Superior temporal gyrus (tissue), 1 donor: ENCODE data around the gene TIAM2.
"Not testable (repeated sequence)": the region's sequence is repeated elsewhere in the genome, so short reads cannot be mapped to it uniquely, and the experiment has no call there.

Experiments
- DNase-seq: peaks from one replicate; pipeline ENCODE4 v3.0.0-alpha.2; 2016; ENCODE audit errors: extremely low spot score

The TIAM2 gene

DNA sequence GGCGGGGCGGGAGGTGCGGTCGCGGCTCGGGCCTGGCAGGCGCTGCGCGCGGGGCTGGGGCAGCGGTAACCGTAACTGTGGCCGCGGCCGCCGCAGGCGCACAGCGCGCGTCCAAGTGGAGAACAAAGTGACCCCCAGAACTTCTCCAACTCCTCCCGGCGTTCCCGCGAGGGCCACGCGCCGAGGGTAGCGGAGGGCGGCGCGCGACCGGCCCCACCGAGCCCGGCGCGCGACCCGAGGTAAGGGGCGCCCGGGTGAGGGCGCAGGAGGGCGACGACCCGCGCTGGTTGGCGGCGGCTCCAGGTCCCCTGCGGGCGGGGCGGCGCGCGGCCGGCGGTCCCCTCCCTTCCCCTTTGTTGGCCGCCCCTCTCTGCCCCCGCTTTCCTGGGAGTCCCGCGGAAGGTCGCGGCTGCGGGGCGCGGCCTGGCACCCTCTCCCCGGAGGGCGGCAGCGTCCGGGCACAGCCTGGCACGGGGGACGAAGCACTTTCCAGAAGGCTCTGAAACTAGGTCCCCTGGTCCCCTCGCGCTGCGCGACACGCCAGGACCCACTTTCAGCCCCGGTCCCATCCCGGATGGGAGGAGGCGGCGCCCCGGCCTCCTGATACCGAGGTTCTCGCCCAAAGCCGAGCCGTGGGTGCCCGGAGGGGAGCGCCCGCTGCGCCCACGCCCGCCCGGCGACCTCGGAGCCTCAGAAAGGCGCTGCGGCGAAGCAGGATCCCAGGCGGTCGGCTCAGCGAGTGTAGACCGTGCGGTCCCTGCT is at the start of gene TIAM2:
Gene TIAM2, plus strand, starts transcription at position 62 of the 762 bp plus-strand sequence. CDS start 133,909 bp downstream, outside the sequence.
- no peak for DNase-seq

DNA sequence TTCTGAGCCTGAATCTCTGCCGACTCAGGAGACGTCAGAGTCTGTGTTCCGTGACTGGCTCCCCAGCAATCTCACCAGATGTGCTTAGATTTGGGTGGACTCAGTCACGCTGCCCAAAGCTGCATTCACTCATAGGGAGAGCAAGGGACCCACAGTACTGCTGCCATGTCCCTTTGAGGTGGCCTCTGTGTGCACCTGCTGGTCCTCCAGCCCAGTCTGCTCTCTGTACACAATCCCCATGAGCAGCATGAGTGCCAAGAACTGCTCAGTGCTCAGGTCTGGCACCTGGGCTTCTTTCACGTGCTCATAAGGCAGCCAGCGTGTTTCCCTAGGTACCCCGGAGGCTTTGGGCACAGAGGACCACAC is 44.2 kb upstream of the TIAM2 start:
- DNase-seq: no peak

DNA sequence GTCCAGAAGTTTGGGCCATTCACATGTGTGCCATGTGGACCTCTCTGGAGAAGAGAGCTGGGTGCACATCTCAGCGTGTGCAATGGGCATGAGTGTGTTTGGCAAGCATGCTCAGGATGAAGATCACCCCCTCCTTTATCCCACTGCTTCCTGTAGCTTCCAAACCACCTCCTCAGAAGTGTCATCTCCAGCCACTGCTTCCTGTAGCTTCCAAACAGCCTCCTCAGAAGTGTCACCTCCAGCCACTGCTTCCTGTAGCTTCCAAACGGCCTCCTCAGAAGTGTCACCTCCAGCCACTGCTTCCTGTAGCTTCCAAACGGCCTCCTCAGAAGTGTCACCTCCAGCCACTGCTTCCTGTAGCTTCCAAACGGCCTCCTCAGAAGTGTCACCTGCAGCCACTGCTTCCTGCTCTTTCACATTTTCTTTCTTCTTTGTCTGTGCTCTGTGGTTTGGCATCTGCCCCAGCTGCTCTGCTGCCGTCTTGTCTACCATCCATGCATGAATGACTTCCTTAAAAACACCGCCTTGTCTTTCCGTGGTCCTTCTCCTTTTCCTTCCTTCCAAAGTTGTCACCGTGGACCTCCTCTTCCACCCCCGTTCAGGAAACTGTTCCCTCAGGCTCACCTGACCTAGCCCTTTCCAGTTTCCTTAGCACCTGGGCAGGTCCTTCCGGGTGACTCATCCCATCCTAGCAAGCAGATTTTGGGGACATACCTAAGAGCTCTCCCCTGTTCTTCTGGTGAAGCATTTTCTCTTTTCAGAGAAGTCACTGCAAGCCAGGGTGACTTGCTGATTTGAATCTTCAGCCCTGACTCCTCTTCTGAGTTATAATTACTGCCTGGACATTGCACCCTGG is 43.5 kb upstream of the TIAM2 start:
- no peak for DNase-seq

GRCh38 chr6:154953644-154954043 is 41.5 kb upstream of the TIAM2 start:
- no peak for DNase-seq

DNA sequence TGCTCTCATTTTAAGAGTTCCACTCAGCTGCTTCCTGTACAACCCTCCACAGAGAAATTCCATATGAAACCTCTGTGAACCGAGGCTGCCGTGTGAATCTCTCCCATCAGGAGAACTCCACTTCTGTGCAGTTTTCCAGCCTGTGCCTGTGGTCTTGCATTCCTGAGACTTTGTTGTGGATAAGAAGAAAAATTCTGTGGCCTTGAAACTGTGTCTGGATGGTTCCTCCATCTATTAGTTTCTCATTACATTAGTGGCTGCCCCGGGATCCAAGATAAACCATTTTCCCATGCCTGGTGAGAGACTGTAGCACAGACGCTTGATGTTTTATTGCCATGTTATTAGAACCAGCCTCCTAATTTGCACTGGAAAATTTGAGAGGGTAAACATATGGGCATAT is 40.8 kb upstream of the TIAM2 start:
- no peak for DNase-seq

GRCh38 chr6:154956771-154957522 is 38.2 kb upstream of the TIAM2 start:
- DNase-seq: no peak

- no peak for DNase-seq
These were observed 36.6 kb upstream of the TIAM2 start for GRCh38 chr6:154958469-154958868.

GRCh38 chr6:154960299-154960843 is 34.7 kb upstream of the TIAM2 start:
- no peak for DNase-seq

DNA sequence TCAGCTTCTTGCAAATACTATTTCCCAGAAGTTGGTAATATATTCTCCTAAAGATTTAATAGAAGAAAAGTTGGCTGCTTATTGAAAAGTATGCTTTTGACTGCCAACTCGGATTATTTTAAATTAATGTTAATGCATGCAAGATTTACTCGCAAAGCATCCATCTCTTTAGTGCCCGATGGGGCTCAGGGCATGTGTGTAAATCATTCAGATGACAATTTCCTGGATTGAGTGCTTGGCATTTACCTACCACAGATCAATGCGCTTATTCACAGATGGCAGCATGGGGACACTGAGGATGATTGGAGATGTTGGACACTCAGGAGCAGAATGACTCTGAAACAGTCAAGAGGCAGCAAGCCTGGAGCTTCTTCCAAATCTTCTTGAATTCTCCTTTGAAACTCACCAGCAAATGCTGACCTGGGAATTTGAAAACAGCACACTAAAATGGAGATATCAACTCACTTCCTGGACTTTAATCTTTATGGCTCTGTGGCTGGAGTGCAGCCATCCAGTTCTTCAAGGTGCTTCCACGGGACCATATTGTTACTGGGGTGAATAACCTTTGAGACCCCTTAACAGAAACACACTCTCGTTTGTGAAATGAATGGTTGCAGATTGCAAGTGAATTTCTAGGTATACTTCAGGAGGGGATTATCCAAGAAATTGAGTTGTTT is 34.1 kb upstream of the TIAM2 start:
- DNase-seq: no peak

DNA sequence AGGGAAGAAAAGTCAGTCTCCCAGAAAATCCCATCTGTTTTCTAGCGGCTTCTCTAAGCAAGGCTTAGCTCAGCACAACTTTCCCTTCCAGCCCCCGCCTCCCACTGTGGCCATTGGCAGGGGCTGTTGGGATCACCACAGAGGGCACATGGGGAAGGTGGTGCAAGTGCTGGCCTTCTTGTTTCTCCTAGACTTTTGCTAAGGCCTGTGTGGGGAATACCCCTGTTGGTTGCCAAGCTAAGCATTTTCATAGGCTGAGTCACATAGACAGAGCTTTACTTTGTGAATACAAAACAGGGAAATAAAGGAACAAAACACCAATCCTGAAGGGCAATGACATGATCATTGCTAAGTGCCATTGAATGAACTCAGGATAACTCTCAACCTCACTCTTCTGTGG is 32.4 kb upstream of the TIAM2 start:
- DNase-seq: no peak

GRCh38 chr6:154966065-154966770 is 28.9 kb upstream of the TIAM2 start:
- DNase-seq: not testable (repeated sequence)

GRCh38 chr6:154969796-154970195 is 25.3 kb upstream of the TIAM2 start:
- no peak for DNase-seq

- DNase-seq: no peak
These were observed 20.5 kb upstream of the TIAM2 start for GRCh38 chr6:154974485-154975149.

GRCh38 chr6:154977588-154977987 is 17.5 kb upstream of the TIAM2 start:
- no peak for DNase-seq

- no peak for DNase-seq
These were observed 14.6 kb upstream of the TIAM2 start for GRCh38 chr6:154980273-154981078.

DNA sequence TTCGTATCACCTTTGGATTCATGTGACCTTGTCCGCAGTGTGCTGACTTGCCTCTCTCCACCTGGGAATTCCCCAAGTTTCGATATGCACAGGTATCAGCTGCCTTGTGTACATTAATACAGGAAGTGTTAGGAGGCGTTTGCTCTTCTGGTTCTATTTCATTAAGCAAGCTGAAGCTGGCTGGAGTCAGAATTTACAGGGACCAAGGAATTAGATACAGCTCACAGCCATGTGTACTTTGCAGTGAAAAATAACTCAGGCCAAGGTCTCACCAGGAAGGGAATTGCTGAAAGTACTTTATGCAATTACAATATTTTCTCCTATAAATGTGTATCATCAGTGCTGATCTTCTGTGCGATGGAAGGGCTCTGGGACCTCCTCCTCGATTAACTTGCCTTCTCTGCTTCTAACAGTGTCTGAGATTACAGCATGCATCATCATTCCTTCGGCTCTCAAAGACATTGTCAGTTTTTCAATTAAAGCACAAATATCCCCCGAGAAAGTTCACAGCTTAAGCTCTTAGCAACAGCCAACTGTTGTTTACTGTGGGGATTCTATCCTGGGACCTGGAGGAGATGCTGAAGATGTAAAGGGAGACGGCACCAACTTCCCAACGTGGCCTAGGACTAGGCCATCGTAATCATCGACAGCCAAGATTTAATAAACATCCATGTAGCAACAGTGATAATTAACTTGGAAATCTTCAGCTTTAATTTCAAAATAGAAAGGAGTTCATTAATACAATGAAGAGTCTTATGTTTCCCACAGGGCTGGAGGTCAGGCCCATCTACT is 13.8 kb upstream of the TIAM2 start:
- no peak for DNase-seq

DNA sequence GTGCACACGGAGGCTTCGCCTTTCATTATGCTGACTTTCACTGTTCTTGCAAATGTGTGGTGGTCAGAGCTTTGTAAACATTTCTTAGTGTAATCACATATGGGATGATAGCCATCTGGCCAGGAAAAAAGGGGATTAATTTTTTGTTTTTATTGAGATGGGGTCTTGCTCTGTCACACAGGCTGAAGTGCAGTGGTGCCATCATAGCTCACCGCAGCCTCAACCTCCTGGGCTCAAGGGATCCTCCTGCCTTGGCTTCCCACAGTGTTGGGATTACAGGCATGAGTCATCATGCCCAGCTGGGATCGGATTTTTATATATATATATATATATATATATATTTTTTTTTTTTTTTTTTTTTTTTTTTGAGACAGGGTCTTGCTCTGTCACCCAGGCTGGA is 11.0 kb upstream of the TIAM2 start:
- DNase-seq: no peak

- no peak for DNase-seq
These were observed 8.3 kb upstream of the TIAM2 start for GRCh38 chr6:154986787-154987235.
